GM18858 (cell line): ENCODE measurements around the gene PLEKHA5.
"Not testable (repeated sequence)": the region's sequence is repeated elsewhere in the genome, so short reads cannot be mapped to it uniquely, and the experiment has no call there.

Experiments
- ATAC-seq: cut with Tn5 transposase; IDR thresholded peaks from one replicate; pipeline ENCODE4 v1.9.1; 2021; ENCODE audit not compliant: unreplicated experiment

PLEKHA5 gene

DNA sequence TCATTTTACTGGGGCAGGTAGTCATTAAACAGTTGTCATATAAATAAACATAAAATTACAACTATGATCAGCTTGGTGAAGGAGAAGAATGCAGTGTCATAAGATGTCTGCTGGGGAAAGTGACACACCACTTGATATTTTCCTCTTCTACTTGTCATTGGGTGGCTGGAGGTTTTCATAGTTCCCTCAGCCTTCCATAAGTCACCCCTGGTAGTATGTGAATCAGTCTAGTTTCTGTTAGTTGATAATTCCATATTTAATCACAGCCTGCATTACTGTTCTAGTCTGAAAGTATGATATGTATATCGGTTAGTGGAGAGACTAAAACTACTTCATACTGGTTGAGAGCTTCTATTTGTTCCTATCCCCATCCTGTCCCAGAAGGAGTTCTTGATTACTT is 38.2 kb downstream of the PLEKHA5 start:
- no peak for ATAC-seq

DNA sequence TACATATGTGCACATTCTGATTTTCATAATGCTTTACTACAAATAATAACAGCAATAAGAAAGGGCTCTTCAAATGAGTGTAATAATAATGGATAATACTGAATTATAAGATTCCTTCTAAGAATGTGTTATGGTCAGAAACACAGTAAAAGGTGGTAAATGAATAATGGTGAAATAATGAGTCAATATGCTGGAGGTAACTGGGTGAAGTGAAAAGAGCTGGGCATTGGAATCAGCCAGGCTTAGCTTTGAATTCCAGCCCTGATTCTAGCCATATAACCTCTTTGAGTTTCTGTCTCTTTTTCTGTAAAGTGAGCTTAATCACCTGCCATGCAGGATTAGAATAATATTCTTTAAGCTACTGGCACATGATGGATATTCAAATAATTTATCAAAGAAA is 39.1 kb downstream of the PLEKHA5 start:
- ATAC-seq = no peak

DNA sequence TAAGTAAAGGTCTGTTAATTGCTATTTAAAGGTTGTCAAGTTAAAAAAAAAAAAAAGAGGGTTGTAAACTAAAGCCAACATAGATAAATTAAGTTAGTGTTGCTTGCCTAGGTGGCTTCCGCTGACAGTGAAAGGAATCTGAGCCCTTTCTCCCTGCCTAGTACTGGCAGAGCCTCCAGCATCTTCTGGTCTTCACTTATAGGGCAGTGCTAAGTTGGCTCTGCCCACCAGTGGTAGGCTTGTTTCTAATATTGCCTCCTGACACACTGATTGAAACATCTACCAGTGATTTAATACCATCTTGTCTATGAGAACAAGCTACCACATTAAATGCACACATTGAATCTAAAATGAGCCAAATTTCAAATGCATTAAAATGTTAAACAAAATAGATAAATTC is 39.7 kb downstream of the PLEKHA5 start:
- no peak for ATAC-seq

DNA sequence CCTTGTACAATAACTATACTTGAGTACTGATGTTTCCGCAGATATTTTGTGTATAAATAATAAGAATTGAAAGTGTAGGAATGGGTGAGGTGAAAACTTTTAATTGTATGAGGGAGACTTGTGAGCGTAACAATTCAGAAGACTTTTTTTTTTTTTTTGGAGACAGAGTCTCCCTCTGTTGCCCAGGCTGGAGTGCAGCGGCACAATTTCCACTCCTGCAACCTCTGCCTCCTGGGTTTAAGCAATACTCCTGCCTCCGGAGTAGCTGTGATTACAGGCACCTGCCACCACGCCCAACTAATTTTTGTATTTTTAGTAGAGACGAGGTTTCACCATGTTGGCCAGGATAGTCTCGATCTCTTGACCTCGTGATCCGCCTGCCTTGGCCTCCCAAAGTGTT is 40.8 kb downstream of the PLEKHA5 start:
- not testable (repeated sequence) for ATAC-seq

DNA sequence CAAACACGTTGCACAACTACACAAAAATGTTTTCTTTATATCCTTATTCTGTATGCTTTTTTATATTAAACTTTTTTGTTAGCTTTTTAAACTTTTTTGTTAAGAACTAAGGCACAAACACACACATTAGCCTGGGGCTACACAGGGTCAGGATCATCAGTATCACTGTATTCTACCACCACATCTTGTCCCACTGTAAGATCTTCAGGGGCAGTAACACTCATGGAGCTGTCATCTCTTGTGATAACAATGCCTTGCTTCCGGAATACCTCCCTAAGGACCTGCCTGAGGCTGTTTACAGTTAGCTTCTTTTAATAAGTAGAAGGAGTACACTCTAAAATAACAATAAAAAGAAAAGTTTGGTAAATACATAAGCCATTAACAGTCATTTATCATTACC is 42.2 kb downstream of the PLEKHA5 start:
- no peak for ATAC-seq

DNA sequence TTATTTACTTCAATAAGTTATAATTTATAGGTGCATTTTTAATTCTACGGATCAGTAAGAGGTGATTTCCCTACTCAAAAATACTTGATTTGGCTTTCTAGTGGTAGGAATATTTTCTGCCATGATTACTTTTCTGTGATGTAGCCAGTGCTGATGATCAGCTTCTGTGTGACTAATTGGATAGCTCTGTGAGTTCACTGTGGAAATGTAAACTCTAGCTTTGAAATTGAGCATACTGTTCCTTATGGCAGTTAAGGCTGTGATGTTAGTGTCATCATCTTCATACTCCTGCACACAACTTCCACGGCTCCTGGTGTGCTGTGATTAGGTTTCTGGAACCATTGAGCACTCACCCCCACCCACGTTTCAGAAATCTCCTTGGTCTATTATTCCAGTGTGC is 48.2 kb downstream of the PLEKHA5 start:
- no peak for ATAC-seq

DNA sequence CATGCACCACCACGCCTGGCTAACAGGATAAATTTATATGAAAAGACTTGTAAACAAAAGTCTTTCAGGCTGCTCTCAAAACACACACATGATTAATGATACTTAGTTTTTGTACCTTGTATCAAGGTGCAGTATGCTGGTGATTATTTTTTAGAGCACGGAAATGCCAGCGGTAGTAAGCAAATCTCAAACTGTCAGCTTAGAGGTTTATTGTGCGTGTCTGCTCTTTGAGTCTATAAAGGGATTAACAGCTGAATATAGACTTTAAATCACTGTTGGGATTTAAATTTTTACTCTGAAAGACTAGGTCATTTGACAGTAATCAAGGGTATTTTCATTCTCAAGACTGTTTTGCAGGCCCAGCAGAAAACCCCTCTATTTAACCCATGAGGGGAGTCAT is 50.5 kb downstream of the PLEKHA5 start:
- ATAC-seq = no peak

DNA sequence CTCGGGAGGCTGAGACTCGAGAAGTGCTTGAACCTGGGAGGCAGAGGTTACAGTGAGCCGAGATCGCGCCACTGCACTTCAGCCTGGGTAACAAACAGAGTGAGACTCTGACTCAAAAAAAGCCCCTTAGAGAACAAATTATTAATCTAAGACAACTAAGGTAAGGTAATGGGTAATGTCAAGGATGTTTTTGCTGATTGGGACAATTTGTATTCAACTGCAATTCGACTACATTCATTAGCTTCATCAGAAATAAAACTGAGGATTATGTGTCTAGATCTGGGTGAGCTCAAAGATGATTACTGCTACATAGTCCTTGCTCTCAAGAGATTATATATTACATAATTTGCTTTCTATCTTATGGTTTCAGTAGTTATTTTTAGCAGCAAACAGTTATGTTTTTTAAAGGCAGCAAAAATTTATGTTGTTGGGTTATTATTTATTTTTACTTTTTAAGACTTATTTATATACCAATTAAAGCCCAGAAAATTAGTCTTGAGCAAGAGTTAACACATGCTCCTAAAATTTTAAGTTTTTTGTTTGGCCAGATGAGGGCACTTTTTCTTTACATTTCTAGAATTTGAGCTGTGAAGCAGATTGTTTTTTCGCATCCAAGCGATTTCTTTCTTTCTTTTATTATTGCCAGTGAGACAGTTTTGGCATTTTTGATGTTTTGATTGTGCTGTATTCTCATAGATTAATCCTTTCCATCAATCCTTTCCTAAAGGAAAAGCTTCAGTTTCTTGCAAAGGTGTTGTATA is 52.3 kb downstream of the PLEKHA5 start:
- ATAC-seq = no peak

DNA sequence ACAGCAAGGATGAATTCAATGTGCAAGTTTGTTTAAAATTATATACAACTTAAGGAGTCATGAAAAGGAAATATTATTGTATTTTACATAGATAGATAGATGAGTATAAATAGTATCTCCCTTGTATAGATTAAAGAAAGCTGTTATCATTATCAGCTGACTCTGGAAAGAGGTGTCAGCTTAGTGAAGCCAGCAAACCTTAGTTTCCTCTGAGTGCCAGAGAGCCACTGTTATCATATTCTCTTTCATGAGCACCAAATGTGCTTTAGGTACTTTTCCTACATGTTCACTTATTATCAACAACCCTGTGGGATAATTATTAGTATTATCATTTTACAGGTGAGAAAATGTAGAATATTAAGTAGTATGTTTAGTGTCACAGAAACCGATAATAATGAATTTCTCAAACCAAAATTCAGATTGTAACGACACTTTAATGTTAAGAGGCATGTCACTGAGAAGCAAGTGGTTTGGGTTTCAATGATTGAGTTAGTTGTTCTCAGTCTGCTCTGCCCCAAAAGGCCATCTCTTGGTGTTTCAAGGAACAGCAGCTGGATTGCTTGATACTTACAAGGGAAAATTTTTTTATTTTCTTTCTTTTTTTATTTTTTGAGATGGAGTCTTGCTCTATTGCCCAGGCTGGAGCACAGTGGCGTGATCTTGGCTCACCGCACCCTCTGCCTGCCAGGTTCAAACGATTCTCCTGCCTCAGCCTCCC is 53.7 kb downstream of the PLEKHA5 start:
- ATAC-seq = no peak

DNA sequence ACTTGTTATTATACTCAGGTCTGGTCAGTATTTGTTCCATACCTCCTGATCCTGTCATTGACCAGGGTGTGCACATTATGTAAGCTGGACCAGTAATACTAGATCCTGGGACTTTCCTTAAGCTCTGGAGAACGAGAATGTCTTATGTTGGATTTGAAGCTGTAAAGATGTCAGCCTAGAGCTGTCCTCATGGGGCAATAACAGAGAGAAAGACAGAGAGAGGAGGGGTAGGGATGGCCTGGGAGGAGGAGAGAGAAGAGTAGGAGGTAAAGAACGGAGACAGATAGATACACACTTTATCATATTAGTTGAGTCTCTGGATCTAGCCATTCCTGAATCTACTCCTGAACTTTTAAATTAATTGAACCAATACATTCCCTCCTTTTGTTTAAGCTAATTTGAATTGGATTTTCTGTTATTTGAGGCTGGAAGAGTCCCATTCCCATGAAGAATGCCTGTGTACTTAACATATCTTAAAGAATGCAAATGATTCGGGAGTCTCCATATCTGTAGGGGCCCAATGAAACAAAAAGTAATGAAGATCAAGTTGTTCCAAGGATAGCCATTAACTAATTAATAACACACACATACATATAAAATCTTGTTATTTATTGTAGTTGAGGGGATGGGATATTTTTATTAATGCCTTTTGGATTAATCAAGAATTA is 55.9 kb downstream of the PLEKHA5 start:
- no peak for ATAC-seq

DNA sequence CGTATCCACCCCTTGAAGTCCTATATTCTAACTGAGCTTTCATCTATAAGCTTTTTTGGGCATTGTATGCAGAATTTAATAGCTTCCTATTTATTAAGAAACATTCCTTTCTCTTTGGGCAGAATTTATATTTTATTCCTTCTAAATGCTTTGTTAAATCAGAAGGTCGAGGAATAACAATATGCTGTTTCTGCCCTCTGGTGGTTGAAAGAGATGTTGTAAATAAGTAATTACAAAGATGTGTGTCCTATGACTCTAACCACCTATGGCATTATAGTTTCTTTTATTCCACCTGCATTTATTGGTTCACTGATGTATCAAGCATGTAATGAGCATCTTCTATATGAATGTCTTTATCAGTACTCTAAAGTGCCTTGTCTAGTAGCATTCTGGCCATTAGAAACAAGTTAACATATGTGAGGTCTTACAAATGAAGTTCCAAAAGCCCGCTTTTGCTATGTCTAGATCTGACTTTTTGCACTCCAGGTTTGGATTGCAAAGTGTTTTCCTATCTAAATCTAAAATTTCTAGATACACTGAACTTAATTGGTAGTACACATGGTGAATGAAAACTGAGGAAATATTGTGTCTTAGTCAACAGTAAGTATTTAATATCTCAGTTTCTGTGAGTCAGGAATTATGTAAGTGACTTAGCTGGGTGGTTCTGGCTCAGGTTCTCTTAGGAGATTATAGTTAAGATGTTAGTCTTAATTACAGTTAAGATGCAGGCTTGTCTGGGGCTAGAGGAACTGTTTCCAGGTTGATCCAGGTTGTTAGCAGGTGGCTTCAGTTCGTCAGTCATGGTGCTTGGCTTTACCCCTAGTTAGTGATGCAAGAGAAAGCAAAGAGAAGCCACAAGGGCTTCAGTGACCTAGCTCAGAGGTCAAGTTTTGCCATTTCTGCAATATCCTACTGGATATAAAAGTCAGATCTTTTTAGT is 57.5 kb downstream of the PLEKHA5 start:
- ATAC-seq = no peak

DNA sequence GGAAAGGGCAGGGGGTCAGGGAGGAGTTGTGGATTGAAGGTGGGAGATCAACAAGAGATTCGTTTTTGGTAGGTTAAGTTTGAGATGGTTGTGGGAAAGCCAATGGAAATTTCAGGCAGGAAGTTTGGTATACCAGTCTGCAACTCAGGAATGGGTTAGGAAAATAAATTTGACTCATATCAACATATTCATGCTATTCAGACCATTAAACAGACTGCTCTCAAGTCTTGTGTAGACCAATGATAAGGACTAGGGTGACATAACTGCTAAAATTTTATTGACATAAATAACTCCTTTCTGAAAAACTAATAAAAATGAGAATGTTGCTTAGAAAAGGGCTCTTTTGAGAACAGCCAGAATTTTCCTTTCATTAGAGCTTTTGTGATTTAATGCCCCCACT is 60.0 kb downstream of the PLEKHA5 start:
- no peak for ATAC-seq

DNA sequence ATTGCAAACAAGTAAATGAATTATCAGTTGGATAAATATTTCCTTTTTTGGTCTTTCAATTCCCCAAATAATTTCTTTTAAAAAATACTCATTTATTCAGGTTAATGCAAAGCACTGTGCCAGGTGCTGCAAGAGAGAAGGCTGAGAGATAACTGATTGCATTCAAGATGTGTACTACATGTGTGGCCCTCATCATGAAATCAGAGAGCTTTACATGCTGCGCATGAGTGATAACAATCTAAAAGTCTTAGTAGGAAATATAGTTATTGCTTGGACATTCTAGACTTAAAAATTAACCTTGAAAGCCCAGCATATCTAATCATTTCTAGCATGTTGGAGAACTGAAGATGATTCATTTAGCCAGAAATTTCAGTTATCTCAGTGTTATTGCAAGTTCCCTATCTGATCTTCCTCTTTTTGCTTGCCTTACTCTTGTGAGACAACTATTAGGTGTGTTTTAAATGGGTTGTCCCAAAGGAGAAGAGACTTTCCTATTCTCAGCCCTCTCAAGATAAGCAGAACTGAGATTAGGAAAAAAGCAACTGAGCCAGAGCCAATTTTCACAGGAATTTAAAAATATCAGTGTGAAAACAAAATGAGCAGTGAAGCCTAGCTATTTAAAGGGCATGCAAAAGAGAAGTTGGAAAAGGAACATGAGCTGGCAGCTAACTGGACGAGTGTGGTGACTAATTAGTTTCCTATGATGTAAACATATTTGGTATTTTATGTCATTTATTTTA is 60.9 kb downstream of the PLEKHA5 start:
- ATAC-seq = no peak

DNA sequence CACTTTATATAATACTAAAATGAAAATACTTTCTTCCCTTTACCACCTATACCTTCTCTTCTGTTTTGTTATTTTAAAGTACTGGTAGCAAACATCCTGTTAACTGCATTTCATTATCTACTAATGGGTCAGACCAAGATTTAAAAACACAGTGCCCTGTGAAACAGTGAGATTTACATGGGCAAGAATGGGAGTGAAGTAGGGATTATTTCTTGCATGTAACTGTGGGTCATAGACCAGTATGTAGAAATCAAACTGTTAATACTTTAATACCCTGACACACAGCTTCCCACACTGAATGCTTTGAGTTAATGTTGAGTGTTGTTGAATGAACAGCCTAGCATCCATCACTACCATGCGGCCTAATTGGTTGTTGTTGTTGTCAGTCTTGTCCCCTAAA is 61.6 kb downstream of the PLEKHA5 start:
- no peak for ATAC-seq

DNA sequence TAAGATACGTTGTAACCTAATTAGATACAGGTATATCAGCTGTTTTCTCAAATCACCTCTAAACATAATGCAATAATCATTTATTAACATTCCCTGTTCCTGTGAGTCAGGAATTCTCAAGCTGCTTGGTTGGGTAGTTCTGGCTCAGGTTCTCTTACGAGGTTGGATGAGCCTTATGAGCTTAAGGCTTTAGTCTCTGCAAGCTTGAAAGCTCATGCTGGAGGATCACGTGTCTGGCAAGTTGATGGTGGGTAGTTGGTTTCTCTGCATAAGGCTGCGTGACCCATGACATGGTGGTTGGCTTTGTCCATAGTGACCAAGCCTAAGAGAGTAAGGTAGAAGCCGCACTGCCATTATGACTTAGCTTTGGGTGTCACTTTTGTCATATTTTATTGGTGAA is 62.0 kb downstream of the PLEKHA5 start:
- ATAC-seq = no peak

DNA sequence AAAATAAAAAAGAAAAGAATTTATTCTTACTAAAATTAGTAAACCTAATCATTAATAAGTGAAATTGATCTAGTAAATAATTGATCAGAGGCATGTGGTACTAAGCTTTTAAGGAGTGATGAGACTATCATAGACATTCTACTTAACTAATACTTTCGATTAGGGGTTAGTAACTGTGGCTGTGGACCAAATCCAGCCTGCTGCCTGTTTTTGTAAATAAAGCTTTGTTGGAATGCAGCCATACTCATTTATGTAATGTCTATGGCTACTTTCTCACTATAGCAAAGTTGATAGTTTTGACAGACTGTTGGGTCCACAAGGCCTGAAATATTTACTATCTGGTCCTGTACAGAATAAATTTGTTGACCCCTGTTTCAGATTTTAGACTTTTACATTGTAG is 63.2 kb downstream of the PLEKHA5 start:
- ATAC-seq = no peak

DNA sequence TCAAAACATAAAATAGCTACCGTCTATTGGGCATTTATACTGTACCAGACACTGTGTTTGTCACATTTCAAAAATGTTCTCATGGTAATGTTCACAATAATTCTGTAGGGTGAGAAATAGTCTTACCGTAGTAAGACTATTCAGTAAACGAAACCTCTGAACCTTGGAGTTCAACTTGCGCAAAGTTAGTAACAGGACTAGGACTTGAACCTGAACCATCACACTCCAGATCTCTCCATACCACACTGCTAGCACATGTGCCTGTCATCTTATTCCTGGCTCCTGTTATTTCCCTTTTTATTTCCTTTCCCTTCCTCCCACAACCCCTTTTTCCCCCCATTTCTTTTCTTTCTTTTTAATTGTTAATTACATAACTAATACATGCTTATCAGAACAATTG is 65.4 kb downstream of the PLEKHA5 start:
- no peak for ATAC-seq

DNA sequence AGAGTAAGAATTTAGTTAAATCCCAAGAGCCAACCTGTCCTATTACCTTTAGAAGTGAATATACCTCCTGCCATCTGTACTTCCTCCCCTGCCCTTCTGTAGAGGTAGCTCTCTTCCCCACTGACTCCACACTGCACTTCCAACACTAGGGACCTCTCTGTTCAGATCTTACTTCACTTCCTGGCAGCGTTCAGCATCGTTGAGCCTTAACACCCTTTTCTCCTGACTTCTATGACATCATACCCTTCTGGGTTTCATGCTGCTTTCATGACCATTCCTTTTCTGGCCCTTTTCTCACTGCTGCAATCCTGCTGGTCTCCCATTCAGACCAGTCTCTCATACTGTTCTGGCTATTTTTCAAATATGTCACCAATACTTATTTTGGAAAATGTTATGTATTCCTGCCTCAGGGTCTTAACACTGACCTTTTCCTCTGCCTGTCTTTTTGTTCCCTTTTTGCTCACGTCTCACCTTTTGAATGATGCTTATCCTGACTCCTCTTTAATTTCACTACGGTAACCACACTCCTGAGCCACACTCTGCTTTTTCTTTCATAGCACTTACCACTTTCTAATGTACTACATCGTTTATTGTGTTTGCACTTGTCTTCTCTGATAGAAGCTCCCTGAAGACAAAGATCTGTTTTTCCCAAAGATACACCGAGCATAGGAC is 67.6 kb downstream of the PLEKHA5 start:
- no peak for ATAC-seq

DNA sequence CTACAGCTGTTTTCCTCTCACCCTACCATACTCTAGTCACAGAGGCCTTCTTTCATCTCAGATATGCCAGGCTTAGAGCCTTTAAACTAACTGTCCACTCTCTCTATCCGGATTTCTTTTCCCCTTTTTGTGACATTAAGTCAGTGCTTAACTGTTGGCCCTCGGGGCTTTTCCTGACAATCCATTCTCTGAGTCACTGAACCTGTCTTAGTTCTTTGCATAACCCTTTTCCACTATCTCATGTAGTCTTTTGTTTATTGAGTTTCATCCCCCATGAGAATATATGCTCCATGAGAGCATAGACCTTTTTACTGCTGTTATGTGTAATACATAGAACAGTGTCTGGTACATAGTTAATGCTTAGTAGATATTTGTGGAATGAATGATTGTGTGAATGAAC is 68.7 kb downstream of the PLEKHA5 start:
- no peak for ATAC-seq

DNA sequence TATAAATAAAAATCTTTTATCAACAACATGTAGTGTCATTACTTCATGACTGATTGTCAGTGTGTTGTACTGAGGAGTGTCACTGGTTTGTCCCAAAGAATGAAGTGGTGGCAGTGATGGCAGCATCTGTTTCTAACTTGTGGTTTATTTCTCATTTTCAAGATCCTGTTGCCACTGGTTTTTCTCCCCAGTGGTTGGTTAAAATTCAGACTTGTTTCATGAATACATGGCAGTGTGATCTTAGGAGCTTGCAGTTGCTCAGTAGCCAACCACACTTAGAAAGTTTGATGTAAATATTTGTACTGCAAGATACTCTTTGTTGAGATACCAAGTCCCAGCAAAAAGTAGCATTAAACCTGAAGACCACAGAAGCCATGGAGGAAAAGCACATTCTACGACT is 69.8 kb downstream of the PLEKHA5 start:
- ATAC-seq = no peak
